HL-60 (cell line): ENCODE data around the gene TFCP2.

Experiments used
- DNase-seq, 2 experiments: peaks; one replicate each; pipeline ENCODE4 v3.0.0-alpha.2; 2010 to 2020; ENCODE audit warnings: low read depth in 1 of 2, low spot score in 1 of 2
- H3K27ac ChIP-seq: fragments of 250-450 bp; sonication (Bioruptor Pico); replicated peaks from 2 replicates; pipeline ENCODE4 v1.5.1; 2020; ENCODE audit warnings: mild to moderate bottlenecking, moderate library complexity
- H3K27me3 ChIP-seq: fragments of 250-450 bp; sonication (Bioruptor Pico); 2 replicates; pipeline ENCODE4 v1.5.1; 2021; ENCODE audit warnings: mild to moderate bottlenecking, moderate library complexity; ENCODE audit not compliant: insufficient read depth, poor library complexity, severe bottlenecking
- H3K4me3 ChIP-seq: replicated peaks from 2 replicates; pipeline ENCODE4 v1.5.1; 2011; ENCODE audit warnings: mild to moderate bottlenecking, control low read depth, low read length; ENCODE audit not compliant: insufficient read depth
- CTCF ChIP-seq: IDR thresholded peaks from one replicate; pipeline ENCODE4 v1.5.1; 2011; ENCODE audit warnings: low read length, control low read depth, inconsistent platforms; ENCODE audit not compliant: insufficient read depth
- GABPA ChIP-seq: IDR thresholded peaks from 2 replicates; pipeline ENCODE4 v1.6.1; 2012; ENCODE audit warnings: low read depth
- POLR2AphosphoS5 ChIP-seq: IDR thresholded peaks from 2 replicates; pipeline ENCODE4 v1.6.1; 2012; ENCODE audit warnings: low read depth
- REST ChIP-seq: IDR thresholded peaks from 2 replicates; pipeline ENCODE4 v1.6.1; 2012; ENCODE audit warnings: low read depth; ENCODE audit not compliant: insufficient replicate concordance
- SPI1 ChIP-seq: IDR thresholded peaks from 2 replicates; pipeline ENCODE4 v1.6.1; 2012; ENCODE audit warnings: low read depth, mild to moderate bottlenecking, borderline replicate concordance

Gene TFCP2

DNA sequence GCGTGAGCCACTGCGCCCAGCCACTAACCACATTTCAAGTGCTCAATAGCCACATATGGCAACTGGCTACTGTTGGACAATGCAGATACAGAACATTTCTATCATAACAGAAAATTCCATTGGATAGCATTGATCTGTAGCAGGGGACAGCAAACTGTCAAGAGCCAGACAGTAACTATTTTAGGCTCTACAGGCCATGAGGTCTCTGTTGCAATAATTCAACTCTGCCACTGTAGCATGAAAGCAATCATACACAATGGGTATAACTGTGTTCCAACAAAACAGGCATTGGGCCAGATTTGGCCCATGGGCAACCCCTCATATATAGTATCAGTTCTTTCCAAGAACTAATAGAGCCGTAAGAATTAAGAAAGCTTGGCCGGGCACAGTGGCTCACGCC is 97.5 kb downstream of the TFCP2 start:
- no peak for TF ChIP-seq CTCF
- Histone ChIP-seq H3K4me3 (no peak overlapping the region), H3K27me3 (no peaks in the 10 kb centered on the region), H3K27ac (no peak overlapping the region)
- DNase-seq, result no peak

DNA sequence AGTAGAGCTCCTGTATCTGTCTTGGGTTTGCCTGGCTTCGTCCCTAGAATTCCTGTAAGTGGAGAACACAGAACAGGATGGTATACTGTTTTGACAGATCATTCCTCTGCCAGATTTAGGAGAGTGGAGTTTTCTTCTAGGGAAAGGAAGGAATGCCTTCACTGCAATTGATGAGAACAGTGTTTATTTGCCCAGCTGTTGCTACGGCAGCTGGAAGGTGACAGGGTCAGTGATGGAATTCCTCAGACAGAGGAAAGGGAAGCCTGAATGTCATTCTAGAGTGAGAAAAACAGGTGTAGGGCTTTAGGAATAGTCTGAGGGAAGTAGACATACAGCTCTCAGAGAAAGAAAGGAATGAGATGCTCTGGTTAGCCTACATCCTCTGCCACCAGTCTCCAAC is 101.3 kb downstream of the TFCP2 start:
- no peaks in the 10 kb centered on the region for H3K27me3 ChIP-seq
- no peak for DNase-seq
- no peak overlapping the region for H3K4me3 ChIP-seq
- no peak overlapping the region for H3K27ac ChIP-seq
- no peak for TF ChIP-seq SPI1
- TF ChIP-seq GABPA, result no peak
- TF ChIP-seq POLR2AphosphoS5, result no peak
- TF ChIP-seq CTCF, result no peak
- no peak for TF ChIP-seq REST

DNA sequence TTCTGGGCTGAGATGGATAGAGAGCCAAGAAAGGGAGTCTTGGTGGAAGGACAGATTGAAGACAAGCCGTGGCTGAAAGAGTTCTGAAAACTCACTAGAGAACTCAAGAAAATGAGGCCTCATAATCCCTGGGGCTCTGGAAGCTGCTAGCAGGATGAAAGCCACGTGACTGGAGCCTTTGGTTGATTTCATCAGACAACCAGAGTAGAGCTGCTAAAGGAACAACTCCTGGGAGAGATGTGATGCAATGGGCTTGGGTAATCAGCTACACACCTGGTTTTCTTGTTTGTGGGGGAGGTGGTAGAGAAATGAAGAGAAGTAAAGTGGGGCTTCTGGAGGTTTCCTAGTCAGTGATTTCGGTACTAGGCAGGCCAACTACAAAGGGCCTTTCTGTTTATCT is 102.9 kb downstream of the TFCP2 start:
- no peaks in the 10 kb centered on the region for H3K27me3 ChIP-seq
- H3K27ac ChIP-seq, result no peak overlapping the region; the same call in 1 of the 2 replicates
- H3K4me3 ChIP-seq, result no peak overlapping the region
- TF ChIP-seq POLR2AphosphoS5 (0 out of 2 replicates have a peak, but pooled peaks have one; percentile 35), REST (no peak), SPI1 (no peak)
- peak; percentile 85 to 87 for DNase-seq

DNA sequence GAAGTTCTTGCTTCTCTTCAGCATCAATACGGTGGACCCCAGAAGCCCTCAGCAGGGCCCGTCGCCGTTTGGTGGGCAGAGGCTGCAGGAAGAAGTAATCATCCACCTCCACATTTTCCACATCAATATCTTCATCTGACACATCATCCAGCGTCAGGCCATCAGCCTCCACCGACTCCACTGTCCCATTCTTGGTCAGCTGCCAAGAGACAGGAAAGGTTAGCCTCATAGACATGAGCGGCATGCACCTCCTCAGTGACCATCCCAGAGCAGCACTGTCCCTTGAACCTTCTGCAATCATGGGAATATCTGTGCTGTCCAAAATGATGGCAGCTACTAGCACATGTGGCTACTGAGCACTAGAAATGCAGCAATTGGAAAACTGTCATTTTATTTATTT is 105.2 kb downstream of the TFCP2 start:
- DNase-seq, result no peak
- Histone ChIP-seq H3K27ac (no peak overlapping the region), H3K4me3 (no peak overlapping the region), H3K27me3 (no peaks in the 10 kb centered on the region)
- TF ChIP-seq REST (no peak), GABPA (no peak), CTCF (no peak), SPI1 (no peak), POLR2AphosphoS5 (no peak)
